ENCODE measurements around the gene CCP110.

Gene CCP110

DNA sequence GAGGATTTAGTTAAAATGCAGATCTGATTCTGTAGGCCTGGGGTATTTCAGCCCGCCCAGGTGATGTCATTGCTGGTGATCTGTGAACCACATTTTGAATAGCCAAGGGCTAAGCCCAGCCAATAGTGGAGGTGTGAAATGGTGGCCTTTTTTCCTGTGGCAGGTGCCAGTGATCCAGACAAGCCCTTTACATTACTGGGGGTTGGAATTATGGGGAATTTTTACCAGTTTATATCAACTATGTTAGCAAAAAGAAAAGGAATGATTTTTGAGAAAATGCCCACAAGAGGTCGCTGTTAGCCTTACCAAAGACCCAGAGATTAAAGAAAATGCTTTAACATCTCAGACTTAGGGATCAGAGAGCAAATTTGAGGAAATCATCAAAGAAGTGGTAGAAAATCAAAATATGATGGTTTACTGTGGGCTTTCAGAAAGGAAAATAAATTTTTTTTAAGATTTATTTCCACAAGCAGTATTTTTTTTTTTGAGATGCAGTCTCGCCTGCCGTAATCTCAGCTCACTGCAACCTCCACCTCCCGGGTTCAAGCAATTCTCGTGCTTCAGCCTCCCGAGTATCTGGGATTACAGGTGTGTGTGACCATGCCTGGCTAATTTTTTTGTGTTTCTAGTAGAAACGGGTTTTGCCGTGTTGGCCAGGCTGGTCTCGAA, 35.6 kb downstream of the CCP110 start:
- no peak for DNase-seq (ENCODE audit: low read depth)
- no peak overlapping the region for H3K4me3 ChIP-seq (ENCODE audit: low read depth, low read length)
- TF ChIP-seq, protein P1, sequence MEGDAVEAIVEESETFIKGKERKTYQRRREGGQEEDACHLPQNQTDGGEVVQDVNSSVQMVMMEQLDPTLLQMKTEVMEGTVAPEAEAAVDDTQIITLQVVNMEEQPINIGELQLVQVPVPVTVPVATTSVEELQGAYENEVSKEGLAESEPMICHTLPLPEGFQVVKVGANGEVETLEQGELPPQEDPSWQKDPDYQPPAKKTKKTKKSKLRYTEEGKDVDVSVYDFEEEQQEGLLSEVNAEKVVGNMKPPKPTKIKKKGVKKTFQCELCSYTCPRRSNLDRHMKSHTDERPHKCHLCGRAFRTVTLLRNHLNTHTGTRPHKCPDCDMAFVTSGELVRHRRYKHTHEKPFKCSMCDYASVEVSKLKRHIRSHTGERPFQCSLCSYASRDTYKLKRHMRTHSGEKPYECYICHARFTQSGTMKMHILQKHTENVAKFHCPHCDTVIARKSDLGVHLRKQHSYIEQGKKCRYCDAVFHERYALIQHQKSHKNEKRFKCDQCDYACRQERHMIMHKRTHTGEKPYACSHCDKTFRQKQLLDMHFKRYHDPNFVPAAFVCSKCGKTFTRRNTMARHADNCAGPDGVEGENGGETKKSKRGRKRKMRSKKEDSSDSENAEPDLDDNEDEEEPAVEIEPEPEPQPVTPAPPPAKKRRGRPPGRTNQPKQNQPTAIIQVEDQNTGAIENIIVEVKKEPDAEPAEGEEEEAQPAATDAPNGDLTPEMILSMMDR (IDR thresholded peaks at IDR 0.05; ENCODE audit: control insufficient read depth, extremely low read depth, insufficient read depth), result peak; percentile 51

DNA sequence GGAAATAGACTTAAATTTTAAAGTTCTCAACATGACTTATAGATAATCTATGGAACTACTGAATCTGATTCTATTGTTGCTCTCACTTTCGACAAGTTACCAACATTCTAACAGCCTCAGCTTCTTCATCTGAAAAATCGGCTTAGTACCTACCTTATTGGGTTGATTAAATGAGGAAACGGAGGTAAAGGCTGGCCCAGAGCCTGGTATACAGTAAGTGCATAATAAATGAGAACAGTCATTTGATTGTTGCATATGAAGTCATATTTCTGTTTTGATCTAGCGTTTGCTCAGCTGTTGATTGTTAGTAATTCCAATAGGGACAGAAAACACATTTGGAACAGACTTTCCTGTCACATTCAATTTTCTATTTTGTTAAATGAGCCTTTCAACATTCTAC, 36.3 kb downstream of the CCP110 start:
- TF ChIP-seq, protein P1 (IDR thresholded peaks at IDR 0.05; ENCODE audit: control insufficient read depth, extremely low read depth, insufficient read depth), result no peak
- DNase-seq (ENCODE audit: low read depth), result no peak
- H3K4me3 ChIP-seq (ENCODE audit: low read depth, low read length), result no peak overlapping the region

DNA sequence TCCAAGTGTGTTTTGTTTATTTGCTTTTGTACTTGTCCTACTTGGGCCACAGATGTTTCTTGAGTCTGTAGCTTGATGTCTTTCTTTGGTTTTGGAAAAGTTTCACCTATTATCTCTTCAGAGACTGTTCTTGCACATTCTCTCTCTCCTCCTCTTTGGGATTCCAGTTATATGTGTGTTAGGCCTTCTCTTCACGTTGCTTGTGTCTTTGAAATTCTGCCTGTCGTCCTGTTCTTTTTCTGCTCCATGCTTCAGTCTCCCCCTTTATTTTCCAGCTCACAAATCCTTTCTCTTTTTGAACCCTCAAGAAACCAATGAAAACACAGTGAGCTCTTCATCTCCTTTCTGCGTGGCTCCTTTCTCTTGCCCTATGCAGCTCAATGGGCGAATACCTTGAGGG, 39.6 kb downstream of the CCP110 start:
- TF ChIP-seq, protein P1 (IDR thresholded peaks at IDR 0.05; ENCODE audit: control insufficient read depth, extremely low read depth, insufficient read depth), result no peak
- H3K4me3 ChIP-seq (ENCODE audit: low read depth, low read length), result no peak overlapping the region
- DNase-seq (ENCODE audit: low read depth), result no peak

DNA sequence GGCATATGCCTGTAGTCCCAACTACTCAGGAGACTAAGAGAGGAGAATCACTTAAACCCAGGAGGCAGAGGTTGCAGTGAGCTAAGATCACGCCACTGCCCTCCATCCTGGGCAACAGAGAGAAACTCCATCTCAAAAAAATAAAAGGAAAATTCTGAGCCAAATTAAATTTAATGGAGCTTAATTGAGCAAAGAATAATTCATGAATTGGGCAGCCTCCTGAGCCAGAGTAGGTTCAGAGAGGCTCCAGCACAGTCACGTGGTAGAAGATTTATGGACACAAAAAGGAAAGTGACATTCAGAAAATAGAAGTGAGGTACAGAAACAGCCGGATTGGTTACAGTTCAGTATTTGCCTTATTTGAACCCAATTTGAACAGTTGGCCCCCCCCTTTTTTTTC, 42.6 kb downstream of the CCP110 start:
- no peak for DNase-seq (ENCODE audit: low read depth)
- TF ChIP-seq, protein P1 (IDR thresholded peaks at IDR 0.05; ENCODE audit: control insufficient read depth, extremely low read depth, insufficient read depth), result no peak
- no peak overlapping the region for H3K4me3 ChIP-seq (ENCODE audit: low read depth, low read length)

DNA sequence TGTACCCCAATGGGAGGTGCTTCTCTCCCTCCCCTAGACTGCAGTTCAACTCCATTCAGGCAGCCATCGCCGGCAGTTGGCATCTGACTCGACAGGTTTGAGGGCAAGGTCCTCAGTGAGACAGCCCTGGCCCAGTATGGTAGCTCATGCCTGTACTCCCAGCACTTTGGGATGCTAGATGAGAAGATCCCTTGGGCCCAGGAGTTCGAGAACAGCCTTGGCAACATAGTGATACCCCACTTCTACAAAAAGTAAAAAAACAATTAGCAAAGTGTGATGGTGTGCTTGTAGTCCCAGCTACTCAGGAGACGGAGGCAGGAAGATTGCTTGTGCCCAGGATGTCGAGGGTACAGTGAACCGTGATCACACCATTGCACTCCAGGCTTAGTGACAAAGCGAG, 43.8 kb downstream of the CCP110 start:
- no peak overlapping the region for H3K4me3 ChIP-seq (ENCODE audit: low read depth, low read length)
- DNase-seq (ENCODE audit: low read depth), result no peak
- TF ChIP-seq, protein P1 (IDR thresholded peaks at IDR 0.05; ENCODE audit: control insufficient read depth, extremely low read depth, insufficient read depth), result no peak

DNA sequence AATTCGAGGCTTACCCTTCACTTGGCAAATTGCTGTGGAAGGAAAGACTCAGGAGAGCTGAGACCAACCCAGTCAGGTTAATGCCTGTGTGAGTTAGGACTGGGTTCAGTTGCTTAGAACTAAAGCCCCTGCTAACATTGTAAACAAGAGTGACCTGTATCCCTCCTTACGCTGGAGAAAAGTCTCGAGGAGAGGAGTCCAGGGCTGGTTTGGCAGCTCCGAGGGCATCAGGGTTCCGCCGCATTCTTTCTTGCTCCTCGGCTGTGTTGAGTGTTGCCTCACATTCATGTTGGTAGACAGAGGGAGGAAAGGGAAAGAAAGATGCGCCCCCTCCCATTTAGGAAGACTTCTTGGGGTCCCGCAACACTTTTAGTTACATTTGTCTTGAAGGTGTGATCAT, 50.3 kb downstream of the CCP110 start:
- H3K4me3 ChIP-seq (ENCODE audit: low read depth, low read length), result no peak overlapping the region
- TF ChIP-seq, protein P1 (IDR thresholded peaks at IDR 0.05; ENCODE audit: control insufficient read depth, extremely low read depth, insufficient read depth), result no peak
- no peak for DNase-seq (ENCODE audit: low read depth)

DNA sequence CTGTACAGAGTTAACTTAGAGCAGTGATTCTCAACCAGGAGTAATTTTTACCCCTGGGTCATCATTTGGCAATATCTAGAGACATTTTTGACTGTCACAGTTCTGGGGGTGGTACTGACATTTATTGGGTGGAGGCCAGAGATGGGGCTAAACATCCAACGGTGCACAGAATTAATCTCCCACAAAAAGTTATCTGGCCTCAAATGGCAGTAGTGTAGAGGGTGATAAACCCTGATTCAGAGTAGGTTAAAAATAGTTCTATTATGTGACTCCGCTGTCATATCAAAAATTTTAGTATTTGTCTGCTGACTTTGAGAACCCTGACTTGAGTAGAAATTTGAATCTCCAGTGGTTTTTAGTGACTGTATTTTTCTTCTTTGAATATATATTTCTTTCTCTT, 50.9 kb downstream of the CCP110 start:
- no peak overlapping the region for H3K4me3 ChIP-seq (ENCODE audit: low read depth, low read length)
- no peak for DNase-seq (ENCODE audit: low read depth)
- TF ChIP-seq, protein P1 (IDR thresholded peaks at IDR 0.05; ENCODE audit: control insufficient read depth, extremely low read depth, insufficient read depth), result no peak
